HG02973 (cell line): Measurements from ENCODE around the gene RPL5.

ENCODE experiments used
- ATAC-seq: cut with Tn5 transposase; IDR thresholded peaks from one replicate; pipeline ENCODE4 v1.9.1; 2021; ENCODE audit warnings: moderate library complexity; ENCODE audit not compliant: unreplicated experiment

Gene RPL5

GRCh38 chr1:92817986-92818764, 13.7 kb upstream of the RPL5 start:
- peak; percentile 84 for ATAC-seq

- ATAC-seq: no peak
Measured at GRCh38 chr1:92820024-92820423, 11.8 kb upstream of the RPL5 start.

- no peak for ATAC-seq
Measured at GRCh38 chr1:92820551-92820950, 11.3 kb upstream of the RPL5 start.

GRCh38 chr1:92822879-92823278, 9.0 kb upstream of the RPL5 start:
- ATAC-seq: no peak

GRCh38 chr1:92826792-92827191, 5.0 kb upstream of the RPL5 start:
- no peak for ATAC-seq

- no peak for ATAC-seq
Measured at GRCh38 chr1:92831368-92831761, 475 bp upstream of the RPL5 start.

- no peak for ATAC-seq
Measured at GRCh38 chr1:92832537-92833114, 786 bp downstream of the RPL5 start.

GRCh38 chr1:92833840-92834239, 2.0 kb downstream of the RPL5 start:
- ATAC-seq: no peak

GRCh38 chr1:92834617-92835016, 2.8 kb downstream of the RPL5 start:
- ATAC-seq: no peak

GRCh38 chr1:92837062-92837461, 5.2 kb downstream of the RPL5 start:
- ATAC-seq: no peak

- ATAC-seq: no peak
Measured at GRCh38 chr1:92838519-92838918, 6.7 kb downstream of the RPL5 start.

- no peak for ATAC-seq
Measured at GRCh38 chr1:92839442-92839841, 7.6 kb downstream of the RPL5 start.

GRCh38 chr1:92840600-92840999, 8.8 kb downstream of the RPL5 start:
- ATAC-seq: no peak

- no peak for ATAC-seq
Measured at GRCh38 chr1:92842082-92843045, 10.5 kb downstream of the RPL5 start.

- no peak for ATAC-seq
Measured at GRCh38 chr1:92843046-92843423, 11.2 kb downstream of the RPL5 start.

GRCh38 chr1:92843429-92844352, 11.9 kb downstream of the RPL5 start:
- ATAC-seq: no peak

GRCh38 chr1:92844439-92844838, 12.6 kb downstream of the RPL5 start:
- ATAC-seq: no peak

- no peak for ATAC-seq
Measured at GRCh38 chr1:92845908-92846307, 14.1 kb downstream of the RPL5 start.

- no peak for ATAC-seq
Measured at GRCh38 chr1:92848201-92848600, 16.4 kb downstream of the RPL5 start.

GRCh38 chr1:92850019-92850418, 18.2 kb downstream of the RPL5 start:
- ATAC-seq: no peak

GRCh38 chr1:92851729-92852128, 19.9 kb downstream of the RPL5 start:
- ATAC-seq: no peak
